Measurements from ENCODE around the gene SLC39A12.
"Not testable (repeated sequence)": the region's sequence is repeated elsewhere in the genome, so short reads cannot be mapped to it uniquely, and the experiment has no call there.

The SLC39A12 gene

GRCh38 chr10:17915181-17915580 is 36.5 kb upstream of the SLC39A12 start:
- FAIRE-seq: no peak
- TF ChIP-seq POLR2A (IDR thresholded peaks at IDR 0.05; ENCODE audit: low read depth, low read length) (no peak), POU2F2 (IDR thresholded peaks at IDR 0.05; ENCODE audit: low read depth, low read length) (no peak), TAF1 (IDR thresholded peaks at IDR 0.05; ENCODE audit: low read depth, low read length) (no peak), PAX5 (IDR thresholded peaks at IDR 0.05; ENCODE audit: insufficient read depth, low read length, severe bottlenecking) (no peak), POLR2AphosphoS5 (IDR thresholded peaks at IDR 0.05; ENCODE audit: low read depth, low read length) (no peak), SPI1 (IDR thresholded peaks at IDR 0.05; ENCODE audit: low read depth, low read length) (no peak)

GRCh38 chr10:17918187-17918903 is 33.4 kb upstream of the SLC39A12 start:
- TF ChIP-seq POU2F2 (IDR thresholded peaks at IDR 0.05; ENCODE audit: low read depth, low read length): no peak
- no peak for TF ChIP-seq TAF1 (IDR thresholded peaks at IDR 0.05; ENCODE audit: low read depth, low read length)
- no peak for TF ChIP-seq PAX5 (IDR thresholded peaks at IDR 0.05; ENCODE audit: insufficient read depth, low read length, severe bottlenecking)
- TF ChIP-seq SPI1 (IDR thresholded peaks at IDR 0.05; ENCODE audit: low read depth, low read length): no peak
- no peak for TF ChIP-seq POLR2AphosphoS5 (IDR thresholded peaks at IDR 0.05; ENCODE audit: low read depth, low read length)
- TF ChIP-seq POLR2A (IDR thresholded peaks at IDR 0.05; ENCODE audit: low read depth, low read length): no peak
- FAIRE-seq (no peak), DNase-seq (ENCODE audit: insufficient read length, low spot score) (no peak)

More at GRCh38 chr10:17915181-17915580, 36.5 kb upstream of the SLC39A12 start:
- DNase-seq (ENCODE audit: insufficient read length, low spot score): no peak

- FAIRE-seq (no peak), DNase-seq (ENCODE audit: insufficient read length, low spot score) (no peak)
- no peak for TF ChIP-seq TAF1 (IDR thresholded peaks at IDR 0.05; ENCODE audit: low read depth, low read length)
- TF ChIP-seq PAX5 (IDR thresholded peaks at IDR 0.05; ENCODE audit: insufficient read depth, low read length, severe bottlenecking): no peak
- no peak for TF ChIP-seq POLR2A (IDR thresholded peaks at IDR 0.05; ENCODE audit: low read depth, low read length)
- no peak for TF ChIP-seq POLR2AphosphoS5 (IDR thresholded peaks at IDR 0.05; ENCODE audit: low read depth, low read length)
- TF ChIP-seq POU2F2 (IDR thresholded peaks at IDR 0.05; ENCODE audit: low read depth, low read length): no peak
- no peak for TF ChIP-seq SPI1 (IDR thresholded peaks at IDR 0.05; ENCODE audit: low read depth, low read length)
These were observed 30.3 kb upstream of the SLC39A12 start for GRCh38 chr10:17921378-17921777.

GRCh38 chr10:17923728-17924127 is 28.0 kb upstream of the SLC39A12 start:
- DNase-seq (ENCODE audit: insufficient read length, low spot score) (no peak), FAIRE-seq (no peak)
- TF ChIP-seq POU2F2 (IDR thresholded peaks at IDR 0.05; ENCODE audit: low read depth, low read length) (no peak), SPI1 (IDR thresholded peaks at IDR 0.05; ENCODE audit: low read depth, low read length) (no peak)

- no peak for FAIRE-seq
- DNase-seq (ENCODE audit: insufficient read length, low spot score): no peak
- TF ChIP-seq PAX5 (IDR thresholded peaks at IDR 0.05; ENCODE audit: insufficient read depth, low read length, severe bottlenecking) (no peak), SPI1 (IDR thresholded peaks at IDR 0.05; ENCODE audit: low read depth, low read length) (no peak), POLR2AphosphoS5 (IDR thresholded peaks at IDR 0.05; ENCODE audit: low read depth, low read length) (no peak), TAF1 (IDR thresholded peaks at IDR 0.05; ENCODE audit: low read depth, low read length) (no peak)
These were observed 8.5 kb upstream of the SLC39A12 start for GRCh38 chr10:17943033-17943745.

- not testable (repeated sequence) for FAIRE-seq; DNase-seq (ENCODE audit: insufficient read length, low spot score)
These were observed 1.4 kb upstream of the SLC39A12 start for GRCh38 chr10:17950269-17950668.

- no peak for FAIRE-seq
- no peak for DNase-seq (ENCODE audit: insufficient read length, low spot score)
- TF ChIP-seq TAF1 (IDR thresholded peaks at IDR 0.05; ENCODE audit: low read depth, low read length): no peak
- no peak for TF ChIP-seq POLR2A (IDR thresholded peaks at IDR 0.05; ENCODE audit: low read depth, low read length)
- TF ChIP-seq POU2F2 (IDR thresholded peaks at IDR 0.05; ENCODE audit: low read depth, low read length): no peak
- no peak for TF ChIP-seq SPI1 (IDR thresholded peaks at IDR 0.05; ENCODE audit: low read depth, low read length)
- TF ChIP-seq POLR2AphosphoS5 (IDR thresholded peaks at IDR 0.05; ENCODE audit: low read depth, low read length): no peak
- no peak for TF ChIP-seq PAX5 (IDR thresholded peaks at IDR 0.05; ENCODE audit: insufficient read depth, low read length, severe bottlenecking)
These were observed 992 bp upstream of the SLC39A12 start for GRCh38 chr10:17950726-17951125.

- not testable (repeated sequence) for DNase-seq (ENCODE audit: insufficient read length, low spot score); FAIRE-seq
These were observed 2.7 kb downstream of the SLC39A12 start for GRCh38 chr10:17954372-17954771.

GRCh38 chr10:17954861-17955260 is 3.1 kb downstream of the SLC39A12 start:
- DNase-seq (ENCODE audit: insufficient read length, low spot score) (no peak), FAIRE-seq (no peak)
- no peak for TF ChIP-seq SPI1 (IDR thresholded peaks at IDR 0.05; ENCODE audit: low read depth, low read length)
- TF ChIP-seq TAF1 (IDR thresholded peaks at IDR 0.05; ENCODE audit: low read depth, low read length): no peak
- TF ChIP-seq POLR2AphosphoS5 (IDR thresholded peaks at IDR 0.05; ENCODE audit: low read depth, low read length): no peak
- no peak for TF ChIP-seq POLR2A (IDR thresholded peaks at IDR 0.05; ENCODE audit: low read depth, low read length)
- TF ChIP-seq PAX5 (IDR thresholded peaks at IDR 0.05; ENCODE audit: insufficient read depth, low read length, severe bottlenecking): no peak
- TF ChIP-seq POU2F2 (IDR thresholded peaks at IDR 0.05; ENCODE audit: low read depth, low read length): no peak

- no peak for TF ChIP-seq TAF1 (IDR thresholded peaks at IDR 0.05; ENCODE audit: low read depth, low read length)
- no peak for TF ChIP-seq POU2F2 (IDR thresholded peaks at IDR 0.05; ENCODE audit: low read depth, low read length)
- TF ChIP-seq POLR2AphosphoS5 (IDR thresholded peaks at IDR 0.05; ENCODE audit: low read depth, low read length): no peak
- TF ChIP-seq SPI1 (IDR thresholded peaks at IDR 0.05; ENCODE audit: low read depth, low read length): no peak
- no peak for TF ChIP-seq POLR2A (IDR thresholded peaks at IDR 0.05; ENCODE audit: low read depth, low read length)
- no peak for TF ChIP-seq PAX5 (IDR thresholded peaks at IDR 0.05; ENCODE audit: insufficient read depth, low read length, severe bottlenecking)
- FAIRE-seq (no peak), DNase-seq (ENCODE audit: insufficient read length, low spot score) (no peak)
These were observed 6.3 kb downstream of the SLC39A12 start for GRCh38 chr10:17958049-17958448.

All from GM12891 (cell line).